Measurements from ENCODE around the gene CPLX1. TPM values are rescaled to one million over a fixed set of nuclear protein-coding genes. Genes with fewer than 3 reads are reported as not detected.

The CPLX1 gene
- total RNA-seq, 2 experiments from 2014 or later = 0.28 to 0.50 TPM

DNA sequence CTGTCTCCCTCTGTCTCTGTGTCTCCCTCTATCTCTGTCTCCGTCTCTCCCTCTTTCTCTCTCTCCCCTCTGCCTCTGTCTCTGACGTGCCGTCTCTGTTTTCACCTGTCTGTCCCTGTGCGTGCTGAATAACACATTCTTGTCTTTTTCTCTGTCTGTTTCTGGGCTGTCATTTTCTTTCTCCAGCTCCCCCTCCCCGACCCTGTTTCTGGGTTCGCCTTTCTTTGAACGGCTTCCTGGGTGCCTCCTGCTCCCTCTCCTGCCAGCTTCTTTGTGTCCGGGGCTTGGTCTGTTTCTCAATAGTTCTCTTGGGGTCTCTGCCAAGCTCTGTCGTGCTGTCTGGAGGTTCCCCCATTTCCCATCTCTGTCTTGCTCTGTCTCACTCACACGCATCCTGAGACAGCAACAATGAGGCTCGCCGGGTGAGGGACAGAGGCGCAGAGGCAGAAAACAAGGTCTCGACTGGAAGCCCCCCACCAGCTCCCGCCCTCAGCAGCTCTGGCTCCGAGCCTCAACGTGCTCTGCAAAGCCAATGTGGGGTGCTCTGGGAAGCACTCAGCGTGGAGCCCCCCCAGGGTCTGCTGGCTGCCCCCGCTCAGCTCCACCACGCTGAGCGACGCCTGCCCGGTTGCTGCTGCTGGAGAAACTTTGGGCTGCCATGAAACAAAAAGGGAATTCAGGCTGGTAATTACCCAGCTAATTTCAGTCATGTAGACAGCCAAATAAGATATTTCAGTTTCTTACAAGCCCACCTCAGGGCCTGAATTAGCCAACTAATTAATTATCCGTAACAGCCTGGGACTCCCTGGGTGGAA lies 3.4 kb downstream of the CPLX1 start:
- H3K4me1 Mint-ChIP-seq = no peaks in the 10 kb centered on the region
- H3K27me3 Mint-ChIP-seq = peaks cover 27% of the 10 kb centered on the region
- no peak for DNase-seq
- no peak overlapping the region for H3K27ac Mint-ChIP-seq
- POLR2A ChIA-PET = no interaction called here
- intact Hi-C loops (cut with DNase I, micrococcal nuclease) = no loop called here
- no peak overlapping the region for H3K4me3 Mint-ChIP-seq
- CTCF ChIA-PET = no interaction called here
- no peak for ATAC-seq
- no peaks in the 10 kb centered on the region for H3K36me3 Mint-ChIP-seq (ENCODE audit: low read depth)
- H3K9me3 Mint-ChIP-seq (ENCODE audit: low read depth) = no peaks in the 10 kb centered on the region

DNA sequence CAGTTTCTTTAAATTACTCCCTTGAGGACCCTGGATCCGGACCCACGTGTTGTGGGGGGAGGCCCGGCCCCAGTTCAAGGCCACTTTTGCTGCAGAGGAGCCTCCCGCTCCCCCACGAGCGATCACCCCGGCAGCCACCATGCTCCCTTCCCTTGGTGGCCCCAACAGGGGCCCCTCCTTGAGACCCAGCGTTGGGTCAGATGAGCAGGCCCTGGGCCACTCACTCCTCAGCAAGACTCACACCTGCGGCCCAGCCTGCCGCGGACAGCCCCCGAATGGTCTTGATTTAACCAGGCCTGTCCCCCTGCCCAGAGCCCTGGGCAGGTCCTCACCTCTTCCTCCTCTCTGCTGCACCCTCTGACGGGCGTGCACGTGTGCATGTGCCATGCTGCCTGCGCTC lies 4.3 kb downstream of the CPLX1 start:
- H3K27ac Mint-ChIP-seq = no peak overlapping the region
- H3K27me3 Mint-ChIP-seq = peaks cover 30% of the 10 kb centered on the region
- ChIA-PET CTCF (no interaction called here), POLR2A (no interaction called here)
- DNase-seq (no peak), ATAC-seq (no peak)
- no peaks in the 10 kb centered on the region for H3K36me3 Mint-ChIP-seq (ENCODE audit: low read depth)
- intact Hi-C loops (cut with DNase I, micrococcal nuclease) = loop anchor here in 1 of 2 experiments (2.0 kb wide), 1 partner anchor 15 kb away; no protein-coding TSS in a partner anchor
- no peaks in the 10 kb centered on the region for H3K4me1 Mint-ChIP-seq
- no peak overlapping the region for H3K4me3 Mint-ChIP-seq
- no peaks in the 10 kb centered on the region for H3K9me3 Mint-ChIP-seq (ENCODE audit: low read depth)

DNA sequence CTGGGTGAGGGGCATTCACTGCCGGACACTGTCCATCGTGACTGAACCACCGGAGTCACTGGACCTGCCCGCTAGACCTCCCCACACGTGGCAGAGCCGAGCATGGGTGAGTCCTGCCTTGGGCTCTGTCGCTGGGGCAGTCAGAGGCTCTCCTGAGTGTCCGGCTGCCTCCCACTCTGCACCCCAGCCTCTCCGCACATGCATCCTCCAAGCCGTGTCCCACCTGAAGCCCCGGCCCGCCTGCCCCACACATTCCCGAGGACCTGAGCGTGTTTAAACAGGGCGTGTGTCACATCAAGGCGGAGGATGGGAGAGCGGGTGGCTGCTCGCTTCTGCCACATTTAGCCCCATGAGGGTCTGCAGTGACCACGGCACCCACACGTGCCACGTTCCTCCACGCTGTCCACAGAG lies 4.7 kb downstream of the CPLX1 start:
- POLR2A ChIA-PET = no interaction called here
- no peak overlapping the region for H3K27ac Mint-ChIP-seq
- no peak overlapping the region for H3K4me3 Mint-ChIP-seq
- ATAC-seq (no peak), DNase-seq (no peak)
- intact Hi-C loops (cut with DNase I, micrococcal nuclease) = loop anchor here in 1 of 2 experiments (2.0 kb wide), 1 partner anchor 14 kb away; no protein-coding TSS in a partner anchor
- H3K9me3 Mint-ChIP-seq (ENCODE audit: low read depth) = no peaks in the 10 kb centered on the region
- H3K36me3 Mint-ChIP-seq (ENCODE audit: low read depth) = no peaks in the 10 kb centered on the region
- H3K27me3 Mint-ChIP-seq = peaks cover 32% of the 10 kb centered on the region
- H3K4me1 Mint-ChIP-seq = no peaks in the 10 kb centered on the region
- CTCF ChIA-PET = no interaction called here

DNA sequence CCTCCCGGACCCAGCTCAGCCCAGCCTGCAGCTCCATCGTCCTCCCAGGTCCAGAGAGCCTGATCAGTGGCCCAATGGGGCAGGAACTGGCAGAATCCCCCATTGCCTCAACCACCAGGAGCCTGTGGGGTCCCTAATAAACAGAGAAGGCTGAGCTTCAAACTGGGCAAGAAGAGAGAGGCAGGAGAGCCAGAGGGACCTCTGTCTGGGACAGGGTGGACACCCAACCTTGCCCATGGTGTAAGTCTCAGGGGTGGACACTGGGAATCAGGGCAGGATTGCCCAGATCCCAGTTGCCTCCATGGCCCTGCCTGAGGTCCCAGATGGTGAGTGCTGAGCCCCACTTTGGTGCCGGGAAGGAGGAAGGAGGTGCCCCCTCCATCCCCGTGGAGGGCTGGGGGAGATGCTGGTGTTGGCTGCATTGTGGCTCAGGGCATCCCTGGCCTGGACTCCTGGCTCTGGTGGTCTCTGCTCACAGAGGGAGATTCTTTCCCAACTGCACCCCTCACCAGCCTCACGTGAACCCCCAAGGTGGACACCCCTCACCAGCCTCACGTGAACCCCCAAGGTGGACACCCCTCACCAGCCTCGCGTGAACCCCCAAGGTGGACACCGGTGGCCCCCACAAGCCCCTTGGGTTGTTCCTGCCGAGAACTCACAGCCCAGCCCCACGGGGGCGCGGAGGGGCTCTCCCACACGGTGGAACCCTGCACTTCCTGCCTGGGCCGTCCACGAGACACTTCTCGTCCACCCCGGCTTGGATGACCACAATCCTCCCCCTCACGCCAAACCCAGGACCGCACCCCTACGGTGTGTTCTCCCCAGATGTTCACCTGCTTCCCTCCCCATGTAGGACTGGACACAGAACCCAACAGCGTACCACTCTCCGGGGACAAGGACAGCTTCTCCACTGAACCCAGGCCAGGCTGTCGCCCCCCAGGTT lies 5.4 kb downstream of the CPLX1 start:
- DNase-seq (no peak), ATAC-seq (no peak)
- intact Hi-C loops (cut with DNase I, micrococcal nuclease) = loop anchor here in 1 of 2 experiments (2.0 kb wide), 1 partner anchor 14 kb away; no protein-coding TSS in a partner anchor
- Mint-ChIP-seq H3K36me3 (ENCODE audit: low read depth) (no peaks in the 10 kb centered on the region), H3K9me3 (ENCODE audit: low read depth) (no peaks in the 10 kb centered on the region), H3K27ac (no peak overlapping the region), H3K27me3 (peaks cover 35% of the 10 kb centered on the region), H3K4me1 (no peaks in the 10 kb centered on the region), H3K4me3 (no peak overlapping the region)
- CTCF ChIA-PET = no interaction called here
- POLR2A ChIA-PET = no interaction called here

DNA sequence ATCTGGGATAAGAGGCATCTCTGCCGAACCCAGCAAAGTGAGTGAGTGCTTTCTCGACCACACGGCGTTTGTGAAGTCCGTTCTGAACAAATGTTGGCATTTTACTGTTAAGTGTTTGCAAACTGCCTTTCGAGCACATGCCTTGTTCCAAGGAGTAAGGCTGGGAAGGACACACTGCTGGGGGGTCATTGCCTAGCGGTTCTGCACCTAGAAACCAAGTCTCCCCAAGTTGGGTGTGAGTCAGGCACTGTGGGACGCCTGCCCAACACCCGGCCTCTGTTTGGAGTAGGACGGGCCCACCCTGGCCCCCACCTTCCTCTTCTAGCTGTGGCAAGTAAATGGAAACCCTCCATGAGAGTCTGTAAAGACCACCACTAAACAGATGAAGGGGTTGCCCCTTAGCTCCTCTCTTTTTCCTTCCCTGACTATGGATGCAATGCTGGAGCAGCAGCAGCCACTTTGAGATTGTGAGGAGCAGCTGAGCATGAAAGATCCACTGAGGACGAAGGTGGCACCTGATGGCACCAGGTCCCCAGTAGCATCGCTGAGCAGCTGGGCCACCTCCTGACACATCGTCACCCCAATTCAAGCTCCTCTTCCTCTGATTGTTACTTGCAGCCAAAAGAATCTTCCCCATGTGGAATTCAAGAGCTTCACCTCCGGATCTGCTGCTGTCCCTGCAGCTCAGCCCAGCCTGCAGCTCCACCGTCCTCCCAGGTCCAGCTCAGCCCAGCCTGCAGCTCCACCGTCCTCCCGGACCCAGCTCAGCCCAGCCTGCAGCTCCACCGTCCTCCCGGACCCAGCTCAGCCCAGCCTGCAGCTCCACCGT lies 6.3 kb downstream of the CPLX1 start:
- intact Hi-C loops (cut with DNase I, micrococcal nuclease) = loop anchor here in 1 of 2 experiments (2.0 kb wide), 1 partner anchor 13 kb away; no protein-coding TSS in a partner anchor

DNA sequence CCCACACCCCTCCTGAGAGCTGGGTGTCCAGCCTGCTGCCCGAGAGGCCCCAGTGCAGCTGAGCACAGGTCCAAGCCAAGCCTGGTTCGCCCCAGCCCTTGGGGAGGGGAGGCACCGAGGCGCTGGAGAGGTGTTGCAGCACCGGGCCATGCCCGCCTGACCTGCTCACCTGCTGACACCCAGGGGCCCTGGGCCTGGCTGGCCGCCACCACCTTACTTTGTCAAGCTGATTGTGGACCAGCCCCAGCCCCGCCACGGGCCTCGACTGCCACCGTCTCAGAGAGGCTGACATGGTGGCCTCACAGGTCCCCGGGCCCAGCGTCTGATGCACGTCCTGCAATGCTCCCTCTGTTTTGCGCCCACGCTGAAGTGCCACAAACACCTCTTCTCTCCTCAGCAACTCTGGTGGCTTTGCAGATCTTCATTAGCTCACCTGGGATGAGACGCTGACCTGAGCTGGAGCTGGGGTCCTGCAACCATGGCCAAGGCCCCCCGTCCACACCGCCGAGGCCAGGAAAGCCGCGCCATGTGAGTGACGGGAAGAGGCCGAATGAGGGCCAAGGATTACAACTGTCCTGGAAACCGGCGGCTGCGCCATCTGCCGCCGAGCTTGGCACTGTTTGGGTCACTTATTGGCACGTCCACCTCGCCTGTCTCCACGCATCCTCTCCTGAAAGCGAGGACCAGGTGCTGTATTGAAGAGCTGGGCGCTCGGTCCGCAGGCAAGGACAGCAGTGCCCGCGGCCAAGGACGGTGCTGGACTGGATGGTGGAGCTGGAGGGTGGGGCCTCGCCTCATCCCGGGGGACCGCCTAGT lies 7.6 kb downstream of the CPLX1 start:
- peaks cover 41% of the 10 kb centered on the region for H3K27me3 Mint-ChIP-seq
- ATAC-seq (no peak), DNase-seq (no peak)
- CTCF ChIA-PET = interaction anchor here (0.6 kb wide), 1 partner anchor 296 kb away, joined by 3 read pairs; no protein-coding TSS in a partner anchor
- H3K36me3 Mint-ChIP-seq (ENCODE audit: low read depth) = no peaks in the 10 kb centered on the region
- H3K9me3 Mint-ChIP-seq (ENCODE audit: low read depth) = no peaks in the 10 kb centered on the region
- no peak overlapping the region for H3K27ac Mint-ChIP-seq
- intact Hi-C loops (cut with DNase I, micrococcal nuclease) = no loop called here
- no peaks in the 10 kb centered on the region for H3K4me1 Mint-ChIP-seq
- POLR2A ChIA-PET = no interaction called here
- H3K4me3 Mint-ChIP-seq = no peak overlapping the region

More for the DNA sequence above, 6.3 kb downstream of the CPLX1 start:
- Mint-ChIP-seq H3K9me3 (ENCODE audit: low read depth) (no peaks in the 10 kb centered on the region), H3K4me1 (no peaks in the 10 kb centered on the region), H3K27me3 (peaks cover 37% of the 10 kb centered on the region), H3K36me3 (ENCODE audit: low read depth) (no peaks in the 10 kb centered on the region), H3K27ac (no peak overlapping the region), H3K4me3 (no peak overlapping the region)
- POLR2A ChIA-PET = no interaction called here
- CTCF ChIA-PET = interaction anchor here (0.6 to 0.8 kb wide), 2 partner anchors 10 to 294 kb away, joined by 3 read pairs; no protein-coding TSS in a partner anchor
- DNase-seq (no peak), ATAC-seq (no peak)

DNA sequence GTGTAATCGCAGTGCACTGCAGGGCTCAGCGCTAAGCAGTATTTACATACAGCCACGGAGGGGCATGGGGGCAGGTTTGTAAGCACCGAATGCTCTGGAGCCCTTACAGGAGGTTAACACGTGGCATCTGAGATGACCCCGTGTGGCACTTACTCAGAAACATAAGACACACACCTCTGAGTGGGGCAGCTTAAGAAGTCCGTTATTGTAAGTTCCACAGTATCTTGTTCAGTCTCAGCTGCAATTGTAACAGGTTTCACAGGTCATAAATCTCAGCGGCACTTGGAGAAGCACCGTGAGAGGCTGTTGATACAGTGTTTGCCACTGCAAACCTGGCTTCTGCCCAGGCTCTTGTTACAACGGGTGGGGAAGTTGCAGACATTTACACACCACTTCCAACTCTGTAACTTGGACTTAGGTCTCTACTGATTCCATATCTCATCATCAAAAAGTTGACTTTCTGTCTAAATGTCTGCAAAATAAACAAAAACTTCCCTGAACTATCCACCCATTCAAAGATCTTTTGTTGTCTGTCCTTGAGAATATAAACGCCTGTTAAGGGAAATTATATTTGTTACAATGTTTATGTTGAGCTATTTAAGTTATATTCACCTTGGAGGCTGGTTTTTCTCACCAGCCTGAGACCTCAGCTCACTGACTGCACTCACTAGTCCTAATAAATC lies 10.3 kb downstream of the CPLX1 start:
- ATAC-seq = no peak
- ChIA-PET CTCF (no interaction called here), POLR2A (no interaction called here)
- no peak overlapping the region for H3K4me3 Mint-ChIP-seq
- peaks cover 38% of the 10 kb centered on the region for H3K27me3 Mint-ChIP-seq
- H3K36me3 Mint-ChIP-seq (ENCODE audit: low read depth) = no peaks in the 10 kb centered on the region
- intact Hi-C loops (cut with DNase I, micrococcal nuclease) = no loop called here
- no peak for DNase-seq
- H3K4me1 Mint-ChIP-seq = no peaks in the 10 kb centered on the region
- no peaks in the 10 kb centered on the region for H3K9me3 Mint-ChIP-seq (ENCODE audit: low read depth)
- H3K27ac Mint-ChIP-seq = no peak overlapping the region

DNA sequence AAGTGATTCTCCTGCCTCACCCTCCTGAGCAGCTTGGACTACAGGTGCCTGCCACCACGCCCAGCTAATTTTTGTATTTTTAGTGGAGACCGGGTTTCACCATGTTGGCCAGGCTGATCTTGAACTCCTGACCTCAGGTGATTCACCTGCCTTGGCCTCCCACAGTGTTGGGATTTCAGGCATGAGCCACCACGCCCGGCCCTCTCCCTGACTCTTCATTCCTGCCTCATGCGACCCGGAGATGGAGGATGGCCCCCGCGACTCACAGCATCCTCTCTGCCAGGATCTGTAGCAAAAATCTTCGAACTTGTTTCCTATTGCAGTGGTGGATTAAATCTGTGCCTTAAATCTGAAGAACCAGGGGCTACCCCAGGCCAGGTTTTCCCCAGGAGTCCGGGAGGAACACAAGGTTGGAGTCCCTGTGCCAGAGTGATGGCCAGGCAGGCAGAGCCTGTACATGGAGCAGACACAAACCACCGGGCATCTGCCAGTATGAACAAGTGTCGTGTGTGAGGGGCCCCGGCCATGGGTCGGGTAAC lies 11.5 kb downstream of the CPLX1 start:
- ChIA-PET CTCF (interaction anchor here (0.9 kb wide), 1 partner anchor 150 kb away, joined by 3 read pairs; no protein-coding TSS in a partner anchor), POLR2A (no interaction called here)
- no peaks in the 10 kb centered on the region for H3K9me3 Mint-ChIP-seq (ENCODE audit: low read depth)
- H3K27ac Mint-ChIP-seq = no peak overlapping the region
- no peaks in the 10 kb centered on the region for H3K4me1 Mint-ChIP-seq
- H3K27me3 Mint-ChIP-seq = peaks cover 38% of the 10 kb centered on the region
- ATAC-seq (no peak), DNase-seq (no peak)
- intact Hi-C loops (cut with DNase I, micrococcal nuclease) = no loop called here
- H3K4me3 Mint-ChIP-seq = no peak overlapping the region
- H3K36me3 Mint-ChIP-seq (ENCODE audit: low read depth) = no peaks in the 10 kb centered on the region

DNA sequence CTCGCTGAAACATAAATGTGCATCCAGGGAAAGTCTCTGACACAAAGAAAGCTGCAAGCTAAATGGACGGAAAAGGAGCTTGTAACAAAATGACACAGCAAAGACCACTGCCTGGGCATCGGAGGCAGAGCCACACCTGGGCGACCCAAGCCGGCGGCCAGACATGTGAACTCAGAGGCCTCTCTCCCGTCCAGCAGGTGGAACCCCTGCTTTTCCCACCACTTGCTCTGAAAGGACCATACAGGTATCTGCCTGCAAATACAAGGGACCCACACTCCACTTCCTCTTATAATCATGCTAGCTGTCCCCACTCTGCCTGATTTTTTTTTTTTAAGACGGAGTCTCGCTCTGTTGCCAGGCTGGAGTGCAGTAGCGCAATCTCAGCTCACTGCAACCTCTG lies 12.0 kb downstream of the CPLX1 start:
- DNase-seq (no peak), ATAC-seq (no peak)
- Mint-ChIP-seq H3K4me3 (no peak overlapping the region), H3K27ac (no peak overlapping the region), H3K27me3 (peaks cover 38% of the 10 kb centered on the region), H3K36me3 (ENCODE audit: low read depth) (no peaks in the 10 kb centered on the region), H3K4me1 (no peaks in the 10 kb centered on the region), H3K9me3 (ENCODE audit: low read depth) (no peaks in the 10 kb centered on the region)
- POLR2A ChIA-PET = no interaction called here
- intact Hi-C loops (cut with DNase I, micrococcal nuclease) = no loop called here
- CTCF ChIA-PET = interaction anchor here (0.9 kb wide), 1 partner anchor 150 kb away, joined by 3 read pairs; no protein-coding TSS in a partner anchor
